NCI-H2029 treated with DMSO at 0.1 percent for 48 hours (cell line): Measurements from ENCODE around the gene CD52.

Experiments
- DNase-seq: peaks from one replicate; lab custom pipeline; 2025; lab: John Stamatoyannopoulos, UW

Gene CD52

GRCh38 chr1:26335774-26336476 lies 18.2 kb downstream of the CD52 start:
- DNase-seq = no peak

GRCh38 chr1:26336477-26337205 lies 18.9 kb downstream of the CD52 start:
- DNase-seq = peak; percentile 65

DNA sequence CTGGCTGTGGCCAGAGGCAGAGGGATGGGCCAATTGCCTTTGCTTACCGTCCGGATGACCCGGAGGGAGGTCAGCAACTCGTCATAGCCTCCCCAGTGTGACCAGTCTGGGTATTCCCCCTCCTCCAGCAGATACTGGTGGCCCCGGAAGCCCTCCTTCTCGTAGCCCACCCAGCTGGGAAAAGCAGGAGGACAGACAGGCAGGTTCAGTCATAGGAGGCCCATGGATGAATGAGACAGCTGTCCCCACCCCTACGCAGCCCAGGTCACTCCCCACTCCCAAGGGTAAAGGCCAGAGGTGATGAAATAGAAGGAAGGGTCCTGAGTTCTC lies 19.4 kb downstream of the CD52 start:
- DNase-seq = no peak

DNA sequence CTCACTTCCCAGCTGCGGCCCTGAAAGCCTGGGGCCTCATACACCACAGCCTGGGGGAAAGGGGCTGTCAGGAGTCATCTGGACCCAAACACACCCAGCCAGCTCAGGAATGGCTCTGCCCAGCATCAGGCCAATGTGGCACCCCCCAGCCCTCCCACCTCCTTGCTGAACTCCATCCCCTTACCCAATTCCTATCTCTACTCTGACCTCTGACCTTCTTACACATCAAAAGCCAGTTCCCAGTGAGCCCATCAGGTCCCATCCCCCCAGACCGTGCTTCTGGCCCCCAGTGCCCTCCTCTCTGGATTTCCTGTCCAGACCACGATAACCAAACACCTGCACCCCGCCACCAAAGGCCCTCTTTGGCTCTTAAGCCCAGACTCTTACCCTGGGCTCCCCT lies 19.9 kb downstream of the CD52 start:
- no peak for DNase-seq

DNA sequence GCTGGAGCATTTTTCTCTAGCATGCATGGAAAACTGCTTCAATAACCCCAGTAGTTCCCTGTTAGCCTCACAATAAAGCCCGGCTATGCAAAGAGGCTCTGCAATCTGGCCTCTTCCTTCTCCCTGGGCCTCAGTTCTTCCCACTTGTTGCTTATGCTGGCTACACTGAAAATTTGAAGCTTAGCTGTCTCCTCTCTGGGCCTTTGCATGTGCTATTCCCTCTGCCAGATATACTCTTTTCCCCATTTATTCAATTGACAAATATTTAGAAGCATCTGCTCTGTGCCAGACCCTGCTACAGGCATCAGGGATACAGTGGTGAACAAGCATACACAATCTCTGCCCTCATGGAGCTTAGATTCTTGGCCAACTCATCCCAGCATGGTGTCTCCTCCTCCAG lies 20.9 kb downstream of the CD52 start:
- no peak for DNase-seq

DNA sequence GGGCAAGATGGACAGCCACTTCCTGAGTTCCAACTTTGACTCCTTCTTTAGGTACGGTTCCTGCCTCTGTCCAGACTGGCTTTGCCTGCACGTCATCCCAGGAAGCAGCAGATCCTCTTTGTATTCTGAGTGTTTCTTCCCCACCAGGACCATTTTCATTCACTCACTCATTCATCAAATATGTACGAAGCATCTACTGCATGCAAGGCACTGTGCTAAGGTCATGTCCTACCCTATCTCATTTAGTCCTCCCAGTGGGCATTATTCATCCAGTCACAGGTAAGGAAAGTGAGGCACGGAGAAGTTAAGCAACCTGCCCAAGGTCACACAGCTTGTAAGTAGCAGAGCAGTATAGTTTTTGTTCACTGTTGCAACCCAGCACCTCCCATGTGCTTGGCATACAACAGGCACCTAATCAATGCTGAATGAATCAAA lies 22.3 kb downstream of the CD52 start:
- DNase-seq = no peak

- DNase-seq = no peak
Observed at GRCh38 chr1:26344147-26344920, 26.6 kb downstream of the CD52 start.

- DNase-seq = no peak
Observed at GRCh38 chr1:26345718-26346117, 28.0 kb downstream of the CD52 start.

DNA sequence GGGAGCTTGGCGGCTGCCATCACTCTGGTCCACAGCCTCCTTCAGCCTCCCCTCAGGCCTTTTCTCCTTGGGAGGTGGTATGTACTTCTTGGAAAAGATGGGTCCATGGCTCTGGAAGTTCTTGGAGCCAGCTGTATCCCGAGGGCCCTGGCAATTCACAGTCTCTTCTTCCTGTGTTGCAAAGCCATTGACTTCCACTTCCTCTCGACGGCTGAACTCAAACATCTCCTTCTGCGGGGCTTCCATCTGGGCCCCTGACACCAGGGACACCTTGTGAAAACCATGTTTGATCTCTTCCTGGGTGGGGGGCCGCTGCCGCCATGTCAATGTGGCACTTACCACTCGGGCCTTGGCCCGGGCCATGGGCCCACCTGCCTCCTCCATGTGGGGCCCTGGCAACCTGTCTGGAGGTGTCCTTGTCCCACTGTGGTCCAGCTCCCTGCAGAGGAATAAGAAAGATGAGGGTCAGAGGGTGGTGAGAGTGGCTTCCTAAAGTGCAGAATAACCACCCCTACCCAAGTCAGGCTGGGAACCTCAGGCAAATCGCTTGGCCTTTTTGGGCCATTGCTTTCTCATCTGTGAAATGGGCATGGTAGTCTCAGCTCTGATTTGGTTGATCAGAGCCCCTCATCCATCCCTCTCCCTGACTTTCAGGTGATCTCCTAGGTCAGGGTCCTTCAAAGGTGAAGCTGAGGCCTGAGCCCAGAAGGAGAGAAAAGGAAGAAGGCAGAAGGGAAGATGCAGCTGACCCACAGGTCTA lies 28.7 kb downstream of the CD52 start:
- DNase-seq = no peak

DNA sequence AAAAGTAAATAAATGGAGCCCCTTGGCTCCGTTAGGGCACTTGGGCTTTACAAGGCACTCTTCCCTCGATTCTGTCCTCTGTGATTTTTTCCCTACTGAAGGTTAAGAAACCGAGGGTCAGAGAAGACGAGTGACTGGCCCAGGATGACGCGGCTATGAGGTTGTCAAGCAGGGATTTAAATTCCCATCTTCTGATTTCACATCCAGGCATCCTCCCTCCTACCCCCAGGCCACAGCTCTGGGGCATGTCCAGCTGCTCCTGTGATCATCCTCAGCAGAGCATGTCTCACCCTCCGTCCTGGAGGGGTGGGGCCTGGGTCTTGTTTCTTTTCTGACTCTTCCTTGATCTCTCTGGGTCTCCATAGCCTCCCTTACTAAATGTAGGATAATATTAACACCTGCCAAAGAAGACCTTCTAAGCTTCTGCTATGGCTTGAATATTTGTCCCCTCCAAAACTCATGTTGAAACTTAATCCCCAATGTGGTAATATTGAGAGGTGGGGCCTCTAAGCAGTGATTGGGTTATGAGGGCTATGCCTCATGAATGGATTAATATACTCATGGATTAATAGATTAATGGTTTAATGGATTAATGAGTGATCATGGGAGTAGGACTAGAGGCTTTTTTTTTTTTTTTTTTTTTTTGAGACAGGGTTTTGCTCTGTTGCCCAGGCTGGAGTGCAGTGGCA lies 31.6 kb downstream of the CD52 start:
- DNase-seq = no peak

DNA sequence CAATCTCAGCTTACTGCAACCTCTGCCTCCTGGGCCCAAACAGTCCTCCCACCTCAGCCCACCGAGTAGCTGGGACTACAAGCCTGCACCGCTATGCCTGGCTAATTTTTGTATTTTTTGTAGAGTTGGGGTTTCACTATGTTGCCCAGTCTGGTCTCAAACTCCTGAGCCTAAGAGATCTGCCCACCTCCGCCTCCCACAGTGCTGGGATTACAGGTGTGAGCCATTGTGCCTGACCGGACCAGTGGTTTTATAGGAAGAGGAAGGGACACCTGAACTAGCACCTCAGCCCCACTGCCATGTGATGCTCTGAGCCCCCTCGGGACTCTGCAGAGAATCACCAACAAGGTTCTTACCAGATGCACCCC lies 32.1 kb downstream of the CD52 start:
- no peak for DNase-seq

DNA sequence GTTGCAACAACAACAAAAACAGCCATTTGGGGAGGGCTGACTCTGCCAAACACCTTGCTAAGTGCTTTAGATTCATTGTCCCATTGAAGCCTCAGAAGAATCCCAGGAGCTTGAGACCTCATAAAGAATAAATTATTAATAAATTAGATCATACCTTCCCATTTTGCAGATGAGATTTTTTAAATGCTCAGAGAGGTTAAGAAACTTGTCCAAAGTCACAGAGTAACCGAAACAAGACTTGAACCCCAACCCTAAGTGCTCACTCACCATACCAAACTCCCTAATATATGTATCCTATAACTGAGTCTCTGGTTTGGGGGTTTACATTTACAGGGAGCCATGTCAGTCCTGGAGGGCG lies 32.6 kb downstream of the CD52 start:
- DNase-seq = no peak

- DNase-seq = no peak
Observed at GRCh38 chr1:26350701-26351589, 33.2 kb downstream of the CD52 start.

- no peak for DNase-seq
Observed at GRCh38 chr1:26351590-26352337, 34.0 kb downstream of the CD52 start.

DNA sequence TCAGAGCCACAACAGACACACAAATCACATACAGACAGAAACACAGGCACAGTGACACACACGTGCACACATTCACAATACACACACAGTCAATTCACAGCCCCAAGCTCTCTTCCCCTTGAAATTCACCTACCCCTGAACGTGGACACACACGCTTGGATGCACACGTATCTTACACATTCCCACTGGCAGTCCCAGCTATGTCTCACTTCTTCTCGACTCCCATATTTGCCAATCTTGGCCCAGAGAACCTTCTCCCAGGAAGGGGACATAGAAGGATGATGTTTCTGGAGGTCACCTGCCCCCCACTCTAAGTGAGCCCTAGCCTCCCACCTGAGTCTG lies 34.6 kb downstream of the CD52 start:
- DNase-seq = no peak

GRCh38 chr1:26353210-26353859 lies 35.6 kb downstream of the CD52 start:
- DNase-seq = no peak

DNA sequence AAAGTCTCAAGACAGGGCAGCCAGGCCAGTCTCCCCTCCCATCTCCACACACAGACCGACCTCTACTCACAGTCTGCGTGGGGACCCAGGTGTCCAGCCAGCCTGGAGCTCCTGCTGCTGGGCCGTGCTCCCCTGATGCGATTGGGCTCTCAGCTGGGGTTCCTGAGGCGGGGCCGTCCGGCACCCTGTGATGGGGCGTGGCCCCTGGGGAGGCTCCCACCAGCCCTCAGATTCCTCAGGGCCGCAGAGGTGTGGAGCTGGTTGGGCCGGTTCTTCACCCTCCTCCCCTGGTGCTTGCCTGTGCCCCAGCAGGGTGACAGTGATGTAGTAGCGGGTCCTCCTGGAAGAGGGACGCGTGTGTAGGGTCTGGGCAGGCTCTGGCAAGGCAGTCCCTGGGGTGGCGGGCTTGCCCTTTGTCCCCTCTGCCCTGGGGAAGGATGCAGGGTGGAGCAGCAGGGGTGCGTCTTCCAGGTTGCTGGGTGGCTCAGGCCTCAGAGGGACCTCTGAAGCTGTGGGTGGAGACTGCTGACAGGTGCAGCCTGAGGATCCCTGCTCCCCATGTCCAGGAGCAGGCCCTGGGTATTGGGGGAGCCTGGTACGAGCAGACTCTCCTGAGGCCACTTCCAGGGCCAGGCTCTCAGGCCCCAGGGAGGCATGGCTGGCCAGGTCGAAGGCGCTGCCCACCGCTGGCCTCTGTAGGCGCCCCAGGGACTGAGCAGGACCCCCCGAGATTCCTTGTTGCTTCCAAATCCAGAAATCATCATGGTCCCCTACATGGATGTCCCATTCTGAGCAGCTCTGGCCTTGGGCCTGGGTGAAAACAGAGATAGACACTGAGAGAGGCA lies 36.4 kb downstream of the CD52 start, which contains the start of gene CRYBG2:
TSS of gene CRYBG2 (minus strand) at position 155 of the 845 bp plus-strand sequence. CDS start 7,473 bp downstream, outside the sequence.
- DNase-seq = no peak

GRCh38 chr1:26354972-26355371 lies 37.2 kb downstream of the CD52 start:
- no peak for DNase-seq

DNA sequence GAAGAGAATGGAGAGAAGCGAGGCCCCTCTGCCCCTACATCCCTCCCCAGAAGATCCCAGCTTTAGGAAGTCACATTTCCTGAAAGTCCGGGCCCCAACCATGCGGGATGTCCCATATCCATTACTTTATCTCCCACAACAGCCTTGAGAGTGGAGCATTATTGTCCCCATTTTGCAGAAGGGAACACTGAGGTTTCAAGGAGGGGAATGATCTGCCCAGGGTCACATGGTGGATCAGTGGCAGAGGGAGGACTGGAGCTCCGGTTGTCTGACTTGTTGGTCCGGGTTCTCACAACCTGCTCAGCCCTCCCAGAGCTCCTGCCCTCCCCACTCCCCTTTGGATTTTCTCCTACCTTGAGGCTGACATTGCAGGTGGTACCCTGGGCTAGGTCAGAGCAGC lies 38.3 kb downstream of the CD52 start:
- DNase-seq = no peak
